HG03571 (cell line): ENCODE measurements around the gene LNPK.
"Not testable (repeated sequence)": the region's sequence is repeated elsewhere in the genome, so short reads cannot be mapped to it uniquely, and the experiment has no call there.

Experiments used
- ATAC-seq: cut with Tn5 transposase; IDR thresholded peaks from one replicate; pipeline ENCODE4 v1.9.1; 2021; ENCODE audit not compliant: unreplicated experiment

LNPK gene

DNA sequence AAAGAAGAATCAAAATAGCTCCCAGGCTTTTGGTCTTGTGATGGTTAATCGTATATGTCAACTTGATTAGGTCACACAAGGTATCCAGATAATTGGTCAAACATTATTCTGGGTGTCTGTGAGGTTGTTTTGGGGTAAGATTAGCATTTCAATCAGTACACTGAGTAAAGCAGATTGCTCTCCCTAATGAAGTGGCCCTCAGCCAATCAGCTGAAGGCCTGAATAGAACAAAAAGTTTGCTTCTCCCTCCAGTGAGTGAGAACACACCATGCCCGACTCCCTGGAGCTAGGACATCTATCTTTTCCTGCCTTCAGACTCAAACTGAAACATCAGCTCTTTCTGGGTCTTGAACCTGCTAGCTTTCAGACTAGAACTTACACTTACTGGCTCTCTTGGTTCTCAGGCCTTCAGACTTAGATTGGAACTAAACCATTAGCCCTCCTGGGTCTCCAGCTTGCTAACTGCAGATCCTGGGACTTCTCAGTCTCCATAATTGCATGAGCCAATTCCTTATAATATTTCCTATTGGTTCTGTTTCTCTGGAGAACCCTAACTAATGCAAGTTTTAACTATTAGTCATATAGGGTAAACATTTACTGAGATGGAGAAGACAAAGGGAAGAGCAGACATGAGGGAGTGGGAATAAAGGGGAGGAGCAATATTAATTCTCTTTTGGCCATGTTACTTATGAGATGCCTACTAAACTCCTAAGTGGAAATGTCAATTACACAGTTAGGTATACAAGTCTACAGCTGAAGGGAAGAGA lies 25.5 kb downstream of the LNPK start:
- no peak for ATAC-seq

DNA sequence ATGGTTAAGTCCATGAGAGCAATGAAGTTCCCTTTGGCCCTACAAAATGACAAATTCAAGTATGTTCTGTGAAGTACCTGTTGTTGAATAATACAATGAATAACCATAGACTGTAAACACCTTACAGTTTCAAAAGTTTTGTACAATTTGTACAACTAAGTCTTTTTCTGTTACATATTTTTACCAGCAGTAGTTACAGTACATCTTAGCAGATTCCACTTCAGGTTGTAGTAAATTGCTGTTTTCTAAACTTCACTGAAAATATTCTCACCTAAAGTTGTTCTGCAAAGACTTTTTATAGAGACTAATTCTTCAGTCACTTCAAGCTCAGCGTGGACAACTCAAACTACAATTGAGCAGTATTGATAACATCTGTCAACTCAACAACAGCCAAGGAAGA lies 28.7 kb downstream of the LNPK start:
- ATAC-seq: no peak

DNA sequence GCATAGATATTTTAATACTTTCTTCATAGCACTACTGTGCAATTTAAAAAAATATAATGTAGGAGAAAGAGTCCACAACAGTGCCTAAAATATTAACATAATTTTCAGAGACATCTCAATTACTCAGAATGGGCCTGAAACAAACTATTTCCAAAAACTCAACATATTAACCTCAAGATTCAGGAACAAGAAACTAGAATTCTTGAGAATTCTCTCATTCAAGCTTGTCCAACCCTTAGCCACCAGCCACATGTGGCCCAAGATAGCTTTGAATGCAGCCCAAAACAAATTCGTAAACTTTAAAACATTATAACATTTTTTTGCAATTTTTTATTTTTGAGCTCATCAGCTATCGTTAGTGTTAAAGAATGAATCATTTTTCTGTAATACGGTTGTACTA lies 35.2 kb downstream of the LNPK start:
- ATAC-seq: no peak

DNA sequence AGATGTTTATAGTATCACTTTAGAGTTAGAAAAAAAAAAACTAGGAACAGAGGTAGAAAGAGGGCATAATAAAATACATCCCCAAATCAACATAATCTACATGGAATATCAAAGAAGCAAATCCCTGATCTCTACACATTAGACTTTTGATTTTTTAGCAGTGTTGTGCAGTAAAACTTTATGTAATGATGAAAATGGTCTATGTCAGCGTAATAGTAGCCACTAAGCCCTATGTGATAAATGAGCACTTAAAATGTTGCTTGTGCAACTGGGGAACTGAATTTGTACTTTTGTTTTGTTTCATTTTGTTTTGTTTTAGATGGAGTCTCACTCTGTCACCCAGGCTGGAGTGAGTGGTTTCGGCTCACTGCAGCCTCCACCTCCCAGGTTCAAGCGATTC lies 36.3 kb downstream of the LNPK start:
- no peak for ATAC-seq

DNA sequence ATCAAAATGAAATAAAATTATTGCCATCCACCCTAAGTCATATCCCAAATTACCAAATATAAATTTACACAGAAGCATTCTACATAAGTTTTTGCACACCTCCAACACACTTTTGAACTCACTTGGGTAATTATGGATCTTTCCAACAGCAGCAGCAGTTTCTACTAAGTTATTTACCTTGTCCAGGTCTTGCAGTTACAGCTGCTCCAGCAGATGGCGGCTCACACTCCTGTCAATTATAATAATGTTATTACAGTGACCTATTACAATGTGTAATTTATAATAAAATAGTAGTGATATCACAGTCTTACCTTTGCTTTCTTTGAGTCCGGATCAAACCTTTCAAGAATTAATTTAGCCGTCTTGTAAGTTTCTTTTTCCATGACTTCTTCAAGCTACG lies 37.9 kb downstream of the LNPK start:
- ATAC-seq: no peak

DNA sequence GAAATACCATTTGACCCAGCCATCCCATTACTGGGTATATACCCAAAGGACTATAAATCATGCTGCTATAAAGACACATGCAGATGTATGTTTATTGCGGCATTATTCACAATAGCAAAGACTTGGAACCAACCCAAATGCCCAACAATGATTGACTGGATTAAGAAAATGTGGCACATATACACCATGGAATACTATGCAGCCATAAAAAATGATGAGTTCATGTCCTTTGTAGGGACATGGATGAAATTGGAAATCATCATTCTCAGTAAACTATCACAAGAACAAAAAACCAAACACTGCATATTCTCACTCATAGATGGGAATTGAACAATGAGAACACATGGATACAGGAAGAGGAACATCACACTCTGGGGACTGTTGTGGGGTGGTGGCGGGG lies 38.9 kb downstream of the LNPK start:
- ATAC-seq: not testable (repeated sequence)

DNA sequence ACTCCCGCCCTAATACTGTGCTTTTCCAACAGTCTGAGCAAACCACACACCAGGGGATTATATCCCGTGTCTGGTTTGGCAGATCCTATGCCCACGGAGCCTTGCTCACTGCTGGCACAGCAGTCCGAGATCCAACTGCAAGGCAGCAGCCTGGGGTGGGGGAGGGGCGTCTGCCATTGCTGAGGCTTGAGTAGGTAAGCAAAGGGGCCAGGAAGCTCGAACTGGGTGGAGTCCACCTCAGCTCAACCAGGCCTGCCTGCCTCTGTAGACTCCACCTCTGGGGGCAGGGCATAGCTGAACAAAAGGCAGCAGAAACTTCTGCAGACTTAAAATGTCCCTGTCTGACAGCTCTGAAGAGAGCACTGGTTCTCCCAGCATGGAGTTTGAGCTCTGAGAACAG lies 44.2 kb downstream of the LNPK start:
- no peak for ATAC-seq

DNA sequence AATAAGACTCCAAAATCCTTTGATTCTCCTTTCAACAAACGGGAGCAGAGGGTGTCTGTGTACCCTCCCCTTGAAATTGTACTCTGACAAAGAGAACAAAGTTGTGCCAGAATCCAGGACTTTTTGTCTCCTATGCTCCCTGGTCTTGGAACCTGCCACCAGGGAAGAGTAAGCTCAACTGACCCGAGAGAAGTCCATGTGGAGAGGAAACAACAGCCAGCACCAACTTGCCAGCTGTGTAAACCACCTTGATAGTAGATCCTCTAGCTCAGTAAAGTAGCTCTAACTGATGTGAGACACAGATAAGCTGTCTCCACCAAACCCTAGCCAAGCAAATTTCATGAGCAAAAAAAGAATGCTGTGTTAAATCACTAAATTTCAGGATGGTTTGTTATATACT lies 46.9 kb downstream of the LNPK start:
- ATAC-seq: no peak

DNA sequence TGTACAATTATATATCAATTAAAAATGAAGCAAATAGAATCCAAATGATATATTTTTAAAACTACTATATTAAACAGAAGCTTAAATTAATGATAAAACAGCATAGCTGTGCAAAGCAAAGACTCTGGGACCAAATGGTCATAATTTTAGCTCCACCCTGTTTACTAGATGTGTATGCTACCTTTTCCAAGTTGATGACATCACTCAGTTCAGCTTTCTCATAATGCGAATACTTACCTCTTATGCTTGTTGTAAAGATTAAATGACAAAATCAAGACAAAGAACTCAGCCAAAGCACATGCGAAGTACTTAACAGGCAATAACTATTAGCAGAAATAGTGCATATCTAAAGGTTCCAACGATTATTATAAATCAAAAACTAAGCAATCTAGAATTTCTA lies 51.6 kb downstream of the LNPK start:
- ATAC-seq: no peak

DNA sequence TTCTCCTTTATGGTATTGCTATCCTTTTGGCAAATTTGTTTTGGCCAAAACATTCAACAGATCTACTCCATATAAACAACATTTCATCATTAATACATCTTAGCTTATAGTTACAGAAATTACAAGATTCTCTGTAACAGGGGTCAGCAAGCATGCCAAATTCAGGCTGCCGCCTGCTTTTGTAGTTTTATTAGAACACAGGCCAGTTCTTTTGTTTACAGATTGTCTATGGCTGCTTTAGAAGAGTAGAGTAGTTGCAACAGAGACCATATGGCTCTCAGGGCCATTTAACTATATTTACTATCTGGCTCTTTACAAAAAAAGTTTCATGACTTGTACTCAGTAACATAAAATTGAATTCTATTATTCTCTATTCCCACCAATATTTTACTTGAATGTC lies 53.9 kb downstream of the LNPK start:
- no peak for ATAC-seq

DNA sequence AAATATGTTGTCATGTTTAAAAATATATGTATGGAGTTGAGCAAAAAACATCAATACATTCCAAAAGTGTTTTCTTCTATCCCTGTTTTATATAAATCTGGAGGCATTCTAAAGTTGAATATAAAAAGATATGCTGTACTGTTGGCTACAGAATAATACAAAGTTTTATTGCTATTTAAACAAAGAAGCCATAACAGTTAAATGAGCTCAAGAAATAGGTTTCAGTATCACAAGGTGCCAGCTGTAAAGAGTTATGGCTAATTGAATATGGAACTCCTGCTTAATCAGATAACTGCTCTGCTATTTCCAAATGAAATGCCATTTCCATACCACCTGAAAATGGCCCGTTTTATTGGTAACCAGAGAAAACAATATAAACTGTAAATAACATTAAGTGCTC lies 55.0 kb downstream of the LNPK start:
- ATAC-seq: no peak

DNA sequence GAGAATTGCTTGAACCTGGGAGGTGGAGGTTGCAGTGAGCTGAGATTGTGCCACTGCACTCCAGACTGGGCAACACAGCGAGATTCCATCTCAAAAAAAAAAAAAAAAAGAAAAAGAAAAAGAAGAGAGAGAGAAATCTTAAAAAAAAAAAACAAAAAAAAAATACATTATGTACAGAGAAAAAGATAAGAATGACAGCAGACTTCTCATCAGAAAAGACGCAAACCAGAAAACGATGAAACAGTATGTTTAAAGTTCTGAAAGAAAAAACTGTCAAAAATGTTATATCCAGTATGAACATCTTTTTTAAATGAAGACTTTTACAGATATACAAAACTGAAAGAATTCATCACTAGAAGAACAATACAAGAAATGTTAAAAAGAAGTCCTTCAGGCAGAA lies 60.4 kb downstream of the LNPK start:
- no peak for ATAC-seq

DNA sequence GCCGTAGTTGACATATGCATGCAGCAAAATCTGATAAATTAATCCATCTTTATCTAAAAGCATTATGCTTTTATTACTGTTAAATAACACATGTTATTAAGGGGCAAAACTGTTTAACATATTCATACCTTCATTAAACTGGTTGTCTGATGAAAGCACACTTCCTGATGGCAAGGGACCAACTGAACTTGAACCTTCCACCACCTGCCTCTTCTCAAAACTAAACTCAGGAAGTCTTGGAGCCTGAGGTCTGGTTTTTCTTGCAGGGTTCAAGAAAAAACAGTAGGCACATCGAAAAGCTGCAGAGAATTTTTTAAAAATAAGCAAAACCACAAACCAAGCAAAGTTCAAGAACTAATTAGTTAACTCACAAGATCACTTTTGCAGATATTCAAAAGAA lies 64.9 kb downstream of the LNPK start:
- no peak for ATAC-seq

DNA sequence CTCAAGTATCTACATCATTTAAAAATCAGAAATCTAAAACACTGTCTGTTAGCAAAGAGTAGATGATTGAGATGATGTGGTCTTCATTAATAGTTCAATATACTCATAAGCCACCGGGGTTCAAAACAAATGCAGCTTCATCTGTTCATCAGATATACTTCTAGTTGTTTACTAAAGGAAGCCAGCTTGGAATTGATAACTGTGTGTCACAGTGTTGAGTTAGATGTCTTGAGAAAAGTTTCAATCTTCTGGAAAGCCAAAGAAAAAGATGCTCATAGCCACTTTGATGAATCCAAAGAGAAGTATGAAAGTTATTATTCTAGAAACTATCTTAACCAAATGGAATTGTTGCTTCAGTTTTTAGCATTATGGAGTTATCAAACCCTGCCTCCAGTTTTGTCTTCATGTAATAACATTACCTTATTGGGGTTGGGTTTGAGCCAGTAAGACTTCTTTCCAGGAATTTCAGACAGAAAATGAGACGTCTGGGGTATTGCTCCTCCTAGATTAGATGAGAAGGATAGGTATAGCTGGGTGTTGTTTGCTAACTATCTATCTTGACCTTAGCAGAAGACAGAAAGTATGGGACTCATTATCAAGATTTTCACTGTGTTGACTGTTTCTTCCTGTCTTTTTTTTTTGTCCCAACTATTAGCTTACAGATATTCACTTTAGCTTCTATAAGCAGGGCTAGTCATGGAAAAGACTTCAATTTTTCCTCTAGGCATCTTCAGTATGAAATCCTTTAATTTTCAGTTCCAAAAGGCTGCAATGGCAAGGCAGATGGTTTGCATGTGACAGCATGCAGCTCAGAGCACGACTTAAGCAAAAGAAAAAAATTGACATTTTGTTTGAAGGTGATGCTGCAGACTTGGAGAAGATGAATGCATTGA lies 66.5 kb downstream of the LNPK start:
- no peak for ATAC-seq

DNA sequence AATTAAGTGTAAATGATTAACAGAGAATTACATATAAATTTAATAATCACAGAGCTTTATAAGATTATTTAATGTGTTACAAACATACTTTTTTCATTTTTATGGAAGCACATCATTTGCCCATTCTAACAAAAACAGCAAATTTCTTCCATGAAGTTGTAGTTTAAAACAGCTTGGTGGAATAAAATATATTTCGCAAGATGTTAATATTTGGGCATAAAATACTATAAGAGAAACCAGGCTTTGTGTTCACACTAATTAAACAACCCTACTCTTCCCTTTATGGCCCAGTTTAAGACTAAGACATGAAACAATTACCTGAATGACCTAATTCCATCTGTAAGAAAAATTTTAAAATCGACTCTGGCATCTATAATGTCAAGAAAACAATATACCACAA lies 69.4 kb downstream of the LNPK start:
- no peak for ATAC-seq

DNA sequence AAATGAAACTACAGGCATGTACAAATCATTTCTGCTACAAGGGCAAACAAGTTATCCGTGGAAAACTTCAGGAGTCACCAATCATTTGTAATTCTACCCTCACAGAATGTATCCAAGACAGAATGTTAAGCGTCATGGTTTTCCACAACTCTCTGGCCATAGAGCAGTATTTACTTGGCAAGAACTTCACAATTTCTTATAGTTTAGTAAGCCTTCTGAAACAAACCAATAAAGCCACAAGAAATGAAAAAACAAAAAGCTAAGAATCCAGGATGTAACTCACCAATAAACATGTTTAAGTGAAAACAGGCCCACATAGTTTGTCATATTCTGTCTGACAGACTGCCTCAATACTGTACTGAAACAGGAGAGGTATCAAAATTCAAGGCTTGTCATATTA lies 70.3 kb downstream of the LNPK start:
- ATAC-seq: no peak

DNA sequence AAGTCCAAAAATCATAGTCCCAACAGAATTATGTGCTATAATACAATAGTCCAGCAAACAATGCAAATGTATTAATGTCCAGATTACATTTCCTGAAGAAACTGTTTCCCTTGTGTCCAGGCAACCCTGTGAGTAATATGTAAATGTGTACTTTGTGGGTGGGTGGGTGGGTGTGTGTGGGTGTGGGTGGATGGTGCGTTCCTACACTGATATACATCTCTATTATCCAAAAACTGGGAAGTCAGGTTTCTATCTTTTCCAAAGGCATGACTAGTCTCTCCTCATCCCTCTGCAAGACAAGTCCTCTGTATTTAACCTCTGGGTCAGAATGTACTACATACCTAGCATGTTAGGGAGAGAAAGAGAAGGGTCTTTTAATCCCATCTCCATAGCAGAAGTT lies 71.6 kb downstream of the LNPK start:
- no peak for ATAC-seq

DNA sequence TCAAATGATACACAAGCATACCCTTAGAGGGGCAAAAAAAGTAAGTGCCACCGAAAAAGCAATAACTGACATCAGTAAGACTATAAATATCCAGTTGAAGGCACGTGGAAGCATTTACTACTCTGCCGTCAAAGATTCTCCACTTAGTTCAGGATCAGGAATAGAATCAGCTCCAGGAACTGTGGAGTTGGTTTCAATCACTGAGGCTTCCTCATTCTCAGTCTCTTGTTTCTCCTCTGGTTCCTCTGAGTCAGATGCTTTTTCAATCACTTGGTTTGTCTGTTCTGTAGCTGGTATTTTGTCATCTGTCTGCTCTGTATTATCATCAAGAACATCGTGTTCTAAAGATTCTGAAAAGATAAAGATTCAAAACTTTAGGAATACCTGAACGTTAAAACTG lies 72.2 kb downstream of the LNPK start:
- ATAC-seq: no peak

DNA sequence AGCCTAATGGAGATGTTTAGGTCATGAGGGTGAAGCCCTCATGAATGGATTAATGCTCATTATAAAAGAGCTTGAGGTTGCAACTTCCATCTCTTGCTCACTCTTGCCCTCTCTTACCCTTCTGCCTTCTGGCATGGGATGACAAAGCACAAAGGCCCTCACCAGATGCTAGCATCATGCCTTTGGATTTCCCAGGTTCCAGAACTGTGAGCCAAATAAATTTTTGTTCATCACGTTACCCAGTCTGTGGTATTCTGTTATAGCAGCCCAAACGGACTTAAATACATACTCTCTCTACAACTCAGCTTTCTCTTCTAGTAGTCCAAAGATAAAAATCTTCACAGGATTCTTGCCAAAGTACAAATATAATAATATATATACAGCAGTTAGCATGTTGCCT lies 75.8 kb downstream of the LNPK start:
- ATAC-seq: no peak

DNA sequence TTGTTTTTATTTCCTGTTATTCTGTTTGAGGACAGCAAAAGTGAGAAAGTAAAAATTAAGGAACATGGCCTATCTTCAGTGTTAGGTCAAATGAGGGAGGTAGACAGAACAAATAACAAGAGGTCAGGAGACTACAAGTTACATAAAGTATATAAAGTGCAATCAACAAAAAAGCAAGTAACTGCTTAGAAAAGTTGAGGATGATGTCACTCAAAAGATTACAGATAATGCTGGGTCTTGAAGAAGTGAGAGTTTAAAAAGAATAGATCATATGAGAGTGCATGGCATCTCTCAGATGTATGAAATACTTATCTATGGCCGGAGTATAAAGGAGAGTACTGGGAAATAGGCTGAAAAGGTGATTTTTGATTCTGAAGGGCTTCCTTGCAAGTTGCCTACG lies 79.9 kb downstream of the LNPK start:
- ATAC-seq: no peak

DNA sequence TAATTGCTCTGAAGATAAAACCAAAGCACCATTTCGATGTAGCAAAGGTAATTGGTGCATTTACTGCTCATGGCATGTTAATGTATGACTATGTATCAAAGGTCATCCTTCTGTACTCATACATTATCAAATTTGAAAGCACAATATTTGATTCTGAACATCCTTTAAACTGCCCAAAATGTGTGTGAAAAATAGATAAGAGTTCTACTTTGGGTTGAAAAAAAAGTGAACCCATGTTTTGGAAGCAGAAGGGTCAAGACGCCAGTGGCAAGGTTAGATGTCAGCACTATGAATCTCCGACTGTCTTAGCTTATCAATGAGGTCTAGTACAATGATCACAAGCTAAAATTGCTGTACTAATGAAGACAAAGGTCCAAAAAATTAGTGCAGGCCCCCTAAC lies 83.1 kb downstream of the LNPK start:
- ATAC-seq: no peak

DNA sequence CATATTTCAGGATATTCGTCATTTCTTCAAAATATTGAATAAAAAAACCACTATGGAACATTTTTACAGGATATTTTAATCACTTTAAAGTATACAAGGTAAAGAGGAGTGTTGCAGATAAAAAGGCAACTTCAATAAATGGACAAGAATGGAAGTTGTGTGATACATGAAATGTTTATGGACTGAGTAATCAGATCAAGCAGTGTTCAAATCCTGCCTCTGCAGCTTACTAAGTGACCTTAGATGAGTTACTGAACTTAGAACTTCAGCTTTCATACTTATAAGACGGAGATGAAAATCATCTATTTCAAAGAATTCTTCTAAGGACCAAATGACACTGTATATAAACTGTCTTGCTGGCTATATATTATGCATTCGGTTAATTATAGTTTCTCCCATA lies 87.2 kb downstream of the LNPK start:
- no peak for ATAC-seq
